ENCODE results near the gene ANKRD44. TPM values are rescaled to one million over a fixed set of nuclear protein-coding genes. Genes with fewer than 3 reads are reported as not detected.

The ANKRD44 gene
- total and polyA plus RNA-seq, 2 of the 8 experiments (the other 6 are each of a cell fraction or from before 2014, with no cell fraction given), result 1.2 to 1.3 TPM

- no peak for TF ChIP-seq SIN3A (conservative IDR thresholded peaks at IDR 0.05 in 1 of 2, IDR thresholded peaks at IDR 0.05 in 1 of 2; ENCODE audit: low read depth in 1 of 2, low read length in 2 of 2)
- no peak for TF ChIP-seq TEAD4 (IDR thresholded peaks at IDR 0.05; ENCODE audit: low read depth, low read length)
- TF ChIP-seq CHD2 (IDR thresholded peaks at IDR 0.05; ENCODE audit: low read length), result no peak
Measured at GRCh38 chr2:196990788-196991461, 319.7 kb downstream of the ANKRD44 start (continued).

Data from H1 (cell line).